PC-3 (cell line): ENCODE data around the gene SNX7.

Experiments used
- EZH2phosphoT487 ChIP-seq: fragments of 300-600 bp; sonication (generic); IDR thresholded peaks from 2 replicates; pipeline ENCODE4 v1.6.1; 2018; ENCODE audit warnings: mild to moderate bottlenecking, antibody characterized with exemption, low read length, borderline replicate concordance
- TF ChIP-seq, protein P1 (sequence below): fragments of 300-600 bp; sonication (generic); conservative IDR thresholded peaks from 2 replicates; pipeline ENCODE4 v1.5.1; 2017; ENCODE audit warnings: antibody characterized with exemption, low read depth, mild to moderate bottlenecking, low read length

DNA sequence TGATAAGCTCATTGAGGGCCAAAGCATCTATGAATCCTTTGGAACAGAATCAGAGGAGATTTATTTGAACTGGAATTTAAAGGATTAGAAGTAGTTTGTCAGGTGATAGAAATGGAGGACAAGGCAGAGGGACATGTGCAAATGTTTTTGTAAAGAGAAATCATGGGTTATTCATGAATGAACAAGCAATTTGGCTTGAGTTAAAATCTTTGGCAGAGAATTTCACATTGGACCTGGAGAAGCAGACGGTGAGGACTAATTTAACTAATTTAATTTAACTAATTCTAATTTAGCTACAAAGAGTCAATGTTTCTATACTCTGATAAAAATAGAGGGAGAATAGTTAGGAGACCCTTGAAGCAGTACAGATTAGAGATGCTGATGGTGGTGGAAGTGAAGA, 36.3 kb downstream of the SNX7 start:
- TF ChIP-seq, protein P1, sequence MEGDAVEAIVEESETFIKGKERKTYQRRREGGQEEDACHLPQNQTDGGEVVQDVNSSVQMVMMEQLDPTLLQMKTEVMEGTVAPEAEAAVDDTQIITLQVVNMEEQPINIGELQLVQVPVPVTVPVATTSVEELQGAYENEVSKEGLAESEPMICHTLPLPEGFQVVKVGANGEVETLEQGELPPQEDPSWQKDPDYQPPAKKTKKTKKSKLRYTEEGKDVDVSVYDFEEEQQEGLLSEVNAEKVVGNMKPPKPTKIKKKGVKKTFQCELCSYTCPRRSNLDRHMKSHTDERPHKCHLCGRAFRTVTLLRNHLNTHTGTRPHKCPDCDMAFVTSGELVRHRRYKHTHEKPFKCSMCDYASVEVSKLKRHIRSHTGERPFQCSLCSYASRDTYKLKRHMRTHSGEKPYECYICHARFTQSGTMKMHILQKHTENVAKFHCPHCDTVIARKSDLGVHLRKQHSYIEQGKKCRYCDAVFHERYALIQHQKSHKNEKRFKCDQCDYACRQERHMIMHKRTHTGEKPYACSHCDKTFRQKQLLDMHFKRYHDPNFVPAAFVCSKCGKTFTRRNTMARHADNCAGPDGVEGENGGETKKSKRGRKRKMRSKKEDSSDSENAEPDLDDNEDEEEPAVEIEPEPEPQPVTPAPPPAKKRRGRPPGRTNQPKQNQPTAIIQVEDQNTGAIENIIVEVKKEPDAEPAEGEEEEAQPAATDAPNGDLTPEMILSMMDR, result no peak
- TF ChIP-seq EZH2phosphoT487, result no peak
